H1 (cell line): ENCODE measurements around the gene RAB3IP. TPM values are rescaled to one million over a fixed set of nuclear protein-coding genes. Genes with fewer than 3 reads are reported as not detected.

Experiments
- HDAC6 ChIP-seq: IDR thresholded peaks from one replicate; pipeline ENCODE4 v1.7.1; 2012; ENCODE audit warnings: low read depth, mild to moderate bottlenecking, inconsistent platforms, low read length, moderate library complexity
- MAFK ChIP-seq: IDR thresholded peaks from 2 replicates; pipeline ENCODE4 v1.6.1; 2012; ENCODE audit warnings: low read depth, mild to moderate bottlenecking, improper control_type of control experiment, low read length
- NANOG ChIP-seq: IDR thresholded peaks from 2 replicates; pipeline ENCODE4 v1.6.1; 2011; ENCODE audit warnings: low read length, low read depth, mild to moderate bottlenecking, inconsistent platforms; ENCODE audit not compliant: insufficient read depth, poor library complexity, severe bottlenecking
- RAD21 ChIP-seq, 2 experiments: IDR thresholded peaks in 1 of 2; conservative IDR thresholded peaks in 1 of 2; 2 replicates each; pipeline ENCODE4 v1.6.1; 2011; ENCODE audit warnings: low read depth in 2 of 2, low read length in 2 of 2, improper control_type of control experiment in 1 of 2, inconsistent platforms in 1 of 2, mild to moderate bottlenecking in 1 of 2, moderate library complexity in 1 of 2
- RXRA ChIP-seq: IDR thresholded peaks from 2 replicates; pipeline ENCODE4 v1.6.1; 2011; ENCODE audit warnings: low read depth, mild to moderate bottlenecking, low read length, moderate library complexity; ENCODE audit not compliant: insufficient read depth
- ZNF274 ChIP-seq: IDR thresholded peaks from 2 replicates; pipeline ENCODE4 v1.7.0; 2012; ENCODE audit warnings: low read length, borderline replicate concordance; ENCODE audit errors: extremely low read depth
- polyA plus RNA-seq, 7 experiments: library from polyadenylated mRNA; depleted of rRNA in 3 of 7; stranded (reverse) in 5 of 7; unstranded in 2 of 7; fragments of >200 nt in 5 of 7; fragments of 200-250 nt in 2 of 7; gene quantifications; 1 replicate in 5 of 7; 2 replicates in 1 of 7; 4 replicates in 1 of 7; pipeline versions ENCODE4 v1.2.1 to v1.2.3, GENCODE V29; 2011 to 2013; ENCODE audit warnings: missing spikeins in 2 of 7, mixed read lengths in 2 of 7
- total RNA-seq: library from RNA; stranded (reverse); fragmentation: NEBNext Ultra II Directional; extraction: Animal tissue kit (Norgen Biotek cat#: 25700); gene quantifications from 2 replicates; pipeline ENCODE4 v1.2.1, GENCODE V29; 2021

Gene RAB3IP
- total and polyA plus RNA-seq, 2 of the 8 experiments (the other 6 are each of a cell fraction or from before 2014, with no cell fraction given), result 17.7 to 34.6 TPM

DNA sequence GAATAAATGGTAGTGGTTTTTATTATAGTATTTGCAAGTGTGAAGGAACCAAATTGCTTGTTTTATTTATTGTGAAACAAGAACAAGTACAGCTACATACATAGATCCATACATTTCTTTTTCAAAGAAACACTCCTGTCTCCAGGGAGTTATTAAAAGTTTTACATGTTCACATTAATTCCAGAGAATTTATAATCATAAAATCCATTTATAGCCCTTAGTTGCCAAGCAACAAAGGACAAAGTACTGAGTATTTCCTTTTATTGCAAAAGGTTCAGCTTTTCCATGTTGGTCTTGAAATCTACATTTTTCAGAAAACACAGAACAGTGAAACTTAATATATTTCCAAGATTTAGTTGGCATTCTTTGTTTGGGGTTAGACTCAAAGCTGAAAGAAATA, 95.9 kb downstream of the RAB3IP start (continued):
- TF ChIP-seq ZNF274, result no peak
- TF ChIP-seq HDAC6, result no peak
- TF ChIP-seq RAD21 (IDR thresholded peaks at IDR 0.05 in 1 of 2, conservative IDR thresholded peaks at IDR 0.05 in 1 of 2; ENCODE audit: low read depth in 2 of 2, low read length in 2 of 2), result no peak
- no peak for TF ChIP-seq MAFK
- TF ChIP-seq NANOG, result no peak
- no peak for TF ChIP-seq RXRA
